Fibroblast of skin of back (primary cell): ENCODE results near the gene MSRB1.
"Not testable (repeated sequence)": the region's sequence is repeated elsewhere in the genome, so short reads cannot be mapped to it uniquely, and the experiment has no call there.

Experiments used
- DNase-seq: peaks from one replicate; pipeline ENCODE4 v3.0.0-alpha.2; 2013

The MSRB1 gene

GRCh38 chr16:1915732-1916639 lies 27.0 kb downstream of the MSRB1 start:
- DNase-seq, result no peak

GRCh38 chr16:1914988-1915387 lies 28.0 kb downstream of the MSRB1 start:
- no peak for DNase-seq

GRCh38 chr16:1914084-1914608 lies 28.9 kb downstream of the MSRB1 start:
- no peak for DNase-seq

- no peak for DNase-seq
Measured at GRCh38 chr16:1913327-1914083, 29.5 kb downstream of the MSRB1 start.

- DNase-seq, result no peak
Measured at GRCh38 chr16:1912215-1912543, 30.8 kb downstream of the MSRB1 start.

- no peak for DNase-seq
Measured at GRCh38 chr16:1911467-1912214, 31.4 kb downstream of the MSRB1 start.

- DNase-seq, result no peak
Measured at GRCh38 chr16:1909561-1910231, 33.3 kb downstream of the MSRB1 start.

GRCh38 chr16:1908983-1909382 lies 34.0 kb downstream of the MSRB1 start:
- DNase-seq, result no peak

GRCh38 chr16:1908184-1908583 lies 34.8 kb downstream of the MSRB1 start:
- no peak for DNase-seq

GRCh38 chr16:1907226-1907860 lies 35.7 kb downstream of the MSRB1 start:
- DNase-seq, result no peak

- peak; percentile 33 for DNase-seq
Measured at GRCh38 chr16:1906846-1907165, 36.2 kb downstream of the MSRB1 start.

GRCh38 chr16:1906055-1906845 lies 36.7 kb downstream of the MSRB1 start:
- DNase-seq, result no peak

GRCh38 chr16:1903845-1904840 lies 38.9 kb downstream of the MSRB1 start:
- DNase-seq, result no peak

- DNase-seq, result no peak
Measured at GRCh38 chr16:1903220-1903574, 39.8 kb downstream of the MSRB1 start.

- DNase-seq, result no peak
Measured at GRCh38 chr16:1902547-1903219, 40.3 kb downstream of the MSRB1 start.

GRCh38 chr16:1900452-1900774 lies 42.6 kb downstream of the MSRB1 start:
- no peak for DNase-seq

GRCh38 chr16:1899641-1900451 lies 43.2 kb downstream of the MSRB1 start:
- DNase-seq, result no peak

- DNase-seq, result not testable (repeated sequence)
Measured at GRCh38 chr16:1897692-1898091, 45.3 kb downstream of the MSRB1 start.
